ENCODE data around the gene NDUFB1. TPM values are rescaled to one million over a fixed set of nuclear protein-coding genes. Genes with fewer than 3 reads are reported as not detected.

The NDUFB1 gene
- total and polyA plus RNA-seq, 2 experiments from 2014 or later = 136 to 336 TPM

DNA sequence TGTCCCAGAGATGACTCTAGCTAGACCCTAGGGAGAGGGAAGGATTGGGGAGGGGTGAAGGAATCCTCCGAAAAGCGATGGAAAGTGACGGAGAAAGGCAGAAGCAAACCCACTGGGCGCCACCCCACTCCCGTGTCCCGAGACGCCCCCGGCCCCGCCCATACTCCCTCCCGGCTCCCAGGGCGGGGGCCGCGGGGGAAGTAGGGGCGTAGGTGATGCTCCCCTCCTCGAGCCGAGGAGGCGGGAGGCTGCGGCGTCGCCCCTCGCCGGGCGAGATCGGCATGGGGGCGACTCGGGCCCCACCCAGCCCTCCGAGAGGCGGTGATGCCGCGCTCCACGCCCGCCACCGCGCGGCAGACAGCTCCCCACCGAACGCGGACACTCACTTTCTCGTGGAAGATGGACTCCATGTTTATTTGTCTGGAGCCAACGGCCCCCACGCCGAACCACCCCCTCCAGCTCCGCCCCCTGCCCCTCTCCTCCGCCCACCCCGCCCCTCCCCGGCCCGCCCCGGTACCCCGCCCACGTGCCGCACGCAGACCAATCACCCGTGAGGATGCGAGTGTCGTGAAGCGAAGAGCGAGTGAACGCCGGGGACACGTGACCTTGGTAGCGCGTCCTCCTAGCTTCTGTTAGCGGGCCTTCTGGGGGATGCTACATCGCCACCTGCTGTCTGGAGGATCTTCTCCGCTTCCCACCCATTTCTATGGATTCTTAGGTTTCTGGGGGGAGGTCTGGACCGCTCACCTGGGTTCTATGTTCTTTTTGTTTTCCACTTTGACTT, 15.2 kb downstream of the NDUFB1 start, which contains the start of gene ATXN3:
Gene ATXN3, minus strand, starts transcription at position 440 of the 784 bp plus-strand sequence. Its CDS starts 30 bp downstream, at position 410.
- H4K20me1 ChIP-seq (ENCODE audit: insufficient read depth) = no peaks in the 10 kb centered on the region
- DNase-seq = peak; percentile 100
- no peaks in the 10 kb centered on the region for H3K9me2 ChIP-seq (ENCODE audit: insufficient read depth)
- H3K4me1 ChIP-seq (ENCODE audit: insufficient read depth) = peaks cover 5% of the 10 kb centered on the region
- peaks cover 13% of the 10 kb centered on the region; the same call in 1 of the 2 replicates for H3F3A ChIP-seq (ENCODE audit: insufficient read depth)
- H3K27me3 ChIP-seq (replicated peaks; ENCODE audit: insufficient read depth) = no peaks in the 10 kb centered on the region
- H3K9ac ChIP-seq = peak within 1 kb of the TSS; percentile 91
- peak within 1 kb of the TSS; percentile 90 for H3K27ac ChIP-seq
- no peaks in the 10 kb centered on the region for H3K9me3 ChIP-seq (ENCODE audit: low read depth)
- no peak for TF ChIP-seq EZH2 (IDR thresholded peaks at IDR 0.05; ENCODE audit: insufficient read depth, poor library complexity, severe bottlenecking)
- TF ChIP-seq EZH2phosphoT487 (IDR thresholded peaks at IDR 0.05; ENCODE audit: insufficient read depth, low read depth) = no peak
- in situ Hi-C loops (cut with MboI) = no loop called here
- peak within 1 kb of the TSS; percentile 80 for H3K4me2 ChIP-seq (ENCODE audit: unreplicated experiment)
- H2AFZ ChIP-seq = peak within 1 kb of the TSS; percentile 94
- peaks cover 40% of the 10 kb centered on the region for H3K79me2 ChIP-seq (ENCODE audit: insufficient read depth)
- H3K4me3 ChIP-seq = peak within 1 kb of the TSS; percentile 87
- WGBS, 2 experiments (ENCODE audit: low coverage in 1 of 2, low lambda C conversion rate in 2 of 2, missing lambda C conversion rate in 2 of 2) = 2% methylated on average over 25 to 58 of the region's 66 CpGs
- H3K36me3 ChIP-seq (ENCODE audit: low read depth) = no peaks in the 10 kb centered on the region

DNA sequence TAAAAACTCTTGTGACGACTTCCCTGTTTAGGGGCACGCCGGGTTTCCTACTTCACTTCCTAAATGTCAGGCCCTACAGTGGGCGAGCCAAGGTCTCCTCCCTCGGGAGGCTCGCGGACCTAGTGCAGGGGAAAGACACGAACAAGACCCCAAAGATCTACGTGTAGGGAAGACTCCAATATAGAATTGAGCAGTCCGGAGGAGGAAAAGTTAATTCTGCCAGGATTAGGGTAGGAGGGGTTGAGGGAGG, 15.7 kb downstream of the NDUFB1 start:
- Histone ChIP-seq H3K4me2 (ENCODE audit: unreplicated experiment) (peak overlapping the region; percentile 80), H3K4me3 (peak overlapping the region; percentile 87), H4K20me1 (ENCODE audit: insufficient read depth) (no peaks in the 10 kb centered on the region), H3K9me3 (ENCODE audit: low read depth) (no peaks in the 10 kb centered on the region), H3K27ac (peak overlapping the region; percentile 90), H3K9ac (peak overlapping the region; percentile 91), H3K4me1 (ENCODE audit: insufficient read depth) (peaks cover 5% of the 10 kb centered on the region), H3K79me2 (ENCODE audit: insufficient read depth) (peaks cover 45% of the 10 kb centered on the region), H3F3A (ENCODE audit: insufficient read depth) (peaks cover 13% of the 10 kb centered on the region; the same call in 1 of the 2 replicates), H3K27me3 (replicated peaks; ENCODE audit: insufficient read depth) (no peaks in the 10 kb centered on the region), H3K36me3 (ENCODE audit: low read depth) (no peaks in the 10 kb centered on the region), H3K9me2 (ENCODE audit: insufficient read depth) (no peaks in the 10 kb centered on the region), H2AFZ (peak overlapping the region; percentile 77)
- in situ Hi-C loops (cut with MboI) = no loop called here
- peak; percentile 77 for DNase-seq
- 1 to 3% methylated on average over 10 of the region's 10 CpGs for WGBS, 2 experiments (ENCODE audit: low coverage in 1 of 2, low lambda C conversion rate in 2 of 2, missing lambda C conversion rate in 2 of 2)
- no peak for TF ChIP-seq EZH2phosphoT487 (IDR thresholded peaks at IDR 0.05; ENCODE audit: insufficient read depth, low read depth)
- no peak for TF ChIP-seq EZH2 (IDR thresholded peaks at IDR 0.05; ENCODE audit: insufficient read depth, poor library complexity, severe bottlenecking)

DNA sequence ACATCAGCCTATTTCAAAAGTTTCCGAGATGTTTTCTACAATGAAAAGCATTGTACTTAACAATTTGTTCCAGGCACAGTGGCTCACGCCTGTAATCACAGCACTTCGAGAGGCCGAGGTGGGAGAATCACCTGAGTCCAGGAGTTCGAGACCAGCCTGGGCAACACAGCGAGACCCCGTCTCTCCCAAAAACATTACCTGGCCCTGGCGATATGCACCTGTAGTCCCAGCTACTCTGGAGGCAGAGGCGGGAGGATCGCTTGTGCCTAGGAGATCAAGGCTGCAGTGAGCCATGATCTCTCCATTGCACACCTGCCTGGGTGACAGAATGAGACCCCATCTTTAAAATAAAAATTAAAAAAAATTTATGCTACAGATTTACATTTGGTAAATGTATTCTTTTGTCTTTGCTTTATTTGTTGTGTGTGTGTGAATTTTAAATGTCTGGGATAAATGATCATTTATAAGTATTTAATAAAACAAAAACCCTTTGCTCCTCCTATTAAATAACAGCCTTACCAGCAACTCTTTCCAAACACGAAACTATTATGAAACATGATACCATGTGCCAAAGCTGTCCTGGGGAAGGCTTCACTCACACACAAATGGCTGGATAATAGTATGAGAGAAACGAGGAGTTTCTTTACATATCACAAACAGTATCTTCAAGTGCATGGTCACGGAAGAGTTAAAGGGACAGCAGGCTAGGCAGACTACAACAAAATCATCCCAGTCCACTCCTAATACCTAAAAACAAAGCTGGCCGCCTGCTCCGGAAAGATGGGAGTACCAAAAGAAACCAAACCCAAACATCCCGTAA, 16.2 kb downstream of the NDUFB1 start:
- Histone ChIP-seq H2AFZ (peak overlapping the region; percentile 77), H3K36me3 (ENCODE audit: low read depth) (no peaks in the 10 kb centered on the region), H3K4me2 (ENCODE audit: unreplicated experiment) (peak overlapping the region; percentile 80), H3K27me3 (replicated peaks; ENCODE audit: insufficient read depth) (no peaks in the 10 kb centered on the region), H3K4me3 (peak overlapping the region; percentile 87), H3K9ac (peak overlapping the region; percentile 91), H3K79me2 (ENCODE audit: insufficient read depth) (peaks cover 50% of the 10 kb centered on the region), H3K9me2 (ENCODE audit: insufficient read depth) (no peaks in the 10 kb centered on the region), H3K27ac (peak overlapping the region; percentile 90), H3F3A (ENCODE audit: insufficient read depth) (peaks cover 17% of the 10 kb centered on the region), H3K4me1 (ENCODE audit: insufficient read depth) (peaks cover 5% of the 10 kb centered on the region), H4K20me1 (ENCODE audit: insufficient read depth) (no peaks in the 10 kb centered on the region), H3K9me3 (ENCODE audit: low read depth) (no peaks in the 10 kb centered on the region)
- TF ChIP-seq EZH2 (IDR thresholded peaks at IDR 0.05; ENCODE audit: insufficient read depth, poor library complexity, severe bottlenecking) (no peak), EZH2phosphoT487 (IDR thresholded peaks at IDR 0.05; ENCODE audit: insufficient read depth, low read depth) (no peak)
- 46% methylated on average over 16 of the region's 16 CpGs for WGBS, 2 experiments (ENCODE audit: low coverage in 1 of 2, low lambda C conversion rate in 2 of 2, missing lambda C conversion rate in 2 of 2)
- in situ Hi-C loops (cut with MboI) = no loop called here
- no peak for DNase-seq

DNA sequence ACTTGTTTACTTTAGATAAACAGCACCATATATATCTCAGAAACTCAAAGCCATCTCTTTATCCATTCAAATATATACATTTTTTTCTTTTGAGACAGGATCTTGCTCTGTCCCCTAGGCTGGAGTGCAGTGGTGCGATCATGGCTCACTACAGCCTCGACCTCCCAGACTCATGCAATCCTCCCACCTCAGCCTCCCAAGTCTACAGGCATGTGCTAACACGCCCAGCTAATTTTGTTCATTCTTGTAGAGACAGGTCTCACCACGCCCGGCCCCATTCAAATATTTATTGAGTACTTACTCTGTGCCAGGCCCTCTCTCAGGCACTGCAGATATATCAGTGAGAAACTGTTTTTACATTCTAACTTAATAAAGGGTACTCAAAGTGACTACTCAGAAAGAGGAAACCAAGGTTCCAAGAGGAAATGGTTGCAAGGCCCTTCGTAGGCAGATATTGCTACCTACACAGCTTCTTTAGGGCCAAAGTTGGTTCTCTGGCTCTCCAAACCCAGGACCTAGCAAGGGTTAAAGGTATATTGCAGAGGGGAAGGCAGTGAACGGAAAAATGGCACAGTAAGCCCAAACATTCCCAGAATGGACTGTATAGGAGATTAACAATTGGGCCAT, 18.0 kb downstream of the NDUFB1 start:
- Histone ChIP-seq H3K9me2 (ENCODE audit: insufficient read depth) (no peaks in the 10 kb centered on the region), H3K79me2 (ENCODE audit: insufficient read depth) (peaks cover 68% of the 10 kb centered on the region), H3K4me2 (ENCODE audit: unreplicated experiment) (no peak overlapping the region), H3K4me3 (no peak overlapping the region), H2AFZ (no peak overlapping the region), H3K4me1 (ENCODE audit: insufficient read depth) (peaks cover 13% of the 10 kb centered on the region), H3F3A (ENCODE audit: insufficient read depth) (peaks cover 21% of the 10 kb centered on the region), H3K27me3 (replicated peaks; ENCODE audit: insufficient read depth) (no peaks in the 10 kb centered on the region), H3K27ac (no peak overlapping the region), H3K9ac (no peak overlapping the region), H3K9me3 (ENCODE audit: low read depth) (no peaks in the 10 kb centered on the region), H4K20me1 (ENCODE audit: insufficient read depth) (0 out of 2 replicates have a peak, but pooled peaks cover 14% of the 10 kb centered on the region), H3K36me3 (ENCODE audit: low read depth) (no peaks in the 10 kb centered on the region)
- WGBS, 2 experiments (ENCODE audit: low coverage in 1 of 2, low lambda C conversion rate in 2 of 2, missing lambda C conversion rate in 2 of 2) = 83 to 84% methylated on average over 7 of the region's 7 CpGs
- TF ChIP-seq EZH2 (IDR thresholded peaks at IDR 0.05; ENCODE audit: insufficient read depth, poor library complexity, severe bottlenecking) (no peak), EZH2phosphoT487 (IDR thresholded peaks at IDR 0.05; ENCODE audit: insufficient read depth, low read depth) (no peak)
- no peak for DNase-seq
- in situ Hi-C loops (cut with MboI) = no loop called here
